ENCODE data around the gene C1RL. TPM values are rescaled to one million over a fixed set of nuclear protein-coding genes. Genes with fewer than 3 reads are reported as not detected.

C1RL gene
- total and polyA plus RNA-seq, 2 donors from 2014 or later = 25.2 to 147 TPM

DNA sequence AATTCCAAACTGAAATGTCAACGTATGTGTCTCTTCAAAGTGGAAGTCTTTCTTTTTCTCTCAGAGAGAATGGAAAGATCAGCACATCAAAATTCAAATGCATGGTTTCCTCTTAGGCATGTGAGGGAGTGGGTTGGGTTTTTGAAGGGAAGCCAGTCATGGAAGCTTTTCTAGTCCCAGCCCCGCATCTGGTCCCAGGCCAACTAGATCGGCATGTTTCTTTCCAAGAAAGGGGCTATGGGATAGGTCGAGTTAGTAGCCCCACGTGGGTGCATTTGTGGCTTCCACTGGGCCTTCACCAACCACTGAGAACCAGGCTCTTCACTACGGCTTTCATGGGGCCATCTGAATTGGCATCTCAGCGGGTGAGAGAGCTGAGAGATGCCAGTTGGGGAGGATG is 41.9 kb downstream of the C1RL start:
- H3K9ac ChIP-seq (ENCODE audit: low read length in 3 of 3) = no peak overlapping the region

DNA sequence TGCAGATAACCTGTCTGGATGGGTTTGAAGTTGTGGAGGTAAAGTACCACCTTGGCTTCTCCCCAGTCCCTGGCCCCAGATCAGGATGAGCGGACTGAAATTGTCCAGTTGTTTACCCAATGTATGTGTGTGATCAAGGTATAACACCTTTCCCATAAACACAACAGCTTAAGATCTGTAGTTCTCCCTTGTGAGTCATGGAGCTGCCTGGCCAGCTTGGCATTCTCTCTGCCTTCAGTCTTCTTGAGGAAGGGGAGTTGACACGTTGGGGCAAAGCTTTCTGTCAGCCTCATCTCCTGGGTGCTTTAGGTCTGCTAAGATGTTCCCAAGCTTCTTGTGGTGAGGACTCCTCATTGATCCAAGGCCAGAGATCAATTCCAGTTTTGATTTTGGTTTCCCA is 42.4 kb downstream of the C1RL start:
- TF ChIP-seq, protein P1, sequence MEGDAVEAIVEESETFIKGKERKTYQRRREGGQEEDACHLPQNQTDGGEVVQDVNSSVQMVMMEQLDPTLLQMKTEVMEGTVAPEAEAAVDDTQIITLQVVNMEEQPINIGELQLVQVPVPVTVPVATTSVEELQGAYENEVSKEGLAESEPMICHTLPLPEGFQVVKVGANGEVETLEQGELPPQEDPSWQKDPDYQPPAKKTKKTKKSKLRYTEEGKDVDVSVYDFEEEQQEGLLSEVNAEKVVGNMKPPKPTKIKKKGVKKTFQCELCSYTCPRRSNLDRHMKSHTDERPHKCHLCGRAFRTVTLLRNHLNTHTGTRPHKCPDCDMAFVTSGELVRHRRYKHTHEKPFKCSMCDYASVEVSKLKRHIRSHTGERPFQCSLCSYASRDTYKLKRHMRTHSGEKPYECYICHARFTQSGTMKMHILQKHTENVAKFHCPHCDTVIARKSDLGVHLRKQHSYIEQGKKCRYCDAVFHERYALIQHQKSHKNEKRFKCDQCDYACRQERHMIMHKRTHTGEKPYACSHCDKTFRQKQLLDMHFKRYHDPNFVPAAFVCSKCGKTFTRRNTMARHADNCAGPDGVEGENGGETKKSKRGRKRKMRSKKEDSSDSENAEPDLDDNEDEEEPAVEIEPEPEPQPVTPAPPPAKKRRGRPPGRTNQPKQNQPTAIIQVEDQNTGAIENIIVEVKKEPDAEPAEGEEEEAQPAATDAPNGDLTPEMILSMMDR (IDR thresholded peaks at IDR 0.05; ENCODE audit: borderline replicate concordance, extremely low read depth, insufficient read depth) = no peak
- FAIRE-seq (no peak), DNase-seq (no peak)
- Histone ChIP-seq H3K9ac (ENCODE audit: low read length in 3 of 3) (no peak overlapping the region), H3K4me3 (ENCODE audit: low read length in 3 of 3) (no peak overlapping the region), H3K9me3 (ENCODE audit: control insufficient read depth in 2 of 3, insufficient read depth in 1 of 3, low read length in 3 of 3) (no peaks in the 10 kb centered on the region), H3K4me1 (ENCODE audit: control insufficient read depth in 2 of 3, insufficient read depth in 2 of 3, low read depth in 1 of 3, low read length in 3 of 3) (no peaks in the 10 kb centered on the region), H3K27me3 (ENCODE audit: control insufficient read depth, insufficient read depth, low read length) (no peaks in the 10 kb centered on the region), H3K36me3 (ENCODE audit: control insufficient read depth in 2 of 3, insufficient read depth in 3 of 3, low read length in 3 of 3) (peaks cover 0 to 2% (median 0%) of the 10 kb centered on the region in 3 donors), H3K27ac (ENCODE audit: low read depth in 2 of 2, low read length in 2 of 2) (no peak overlapping the region)
- intact Hi-C loops (cut with DNase I) = no loop called here

More for the DNA sequence above, 41.9 kb downstream of the C1RL start:
- Histone ChIP-seq H3K4me3 (ENCODE audit: low read length in 3 of 3) (no peak overlapping the region), H3K4me1 (ENCODE audit: control insufficient read depth in 2 of 3, insufficient read depth in 2 of 3, low read depth in 1 of 3, low read length in 3 of 3) (no peaks in the 10 kb centered on the region), H3K27me3 (ENCODE audit: control insufficient read depth, insufficient read depth, low read length) (no peaks in the 10 kb centered on the region), H3K36me3 (ENCODE audit: control insufficient read depth in 2 of 3, insufficient read depth in 3 of 3, low read length in 3 of 3) (peaks cover 0 to 2% (median 0%) of the 10 kb centered on the region in 3 donors), H3K27ac (ENCODE audit: low read depth in 2 of 2, low read length in 2 of 2) (no peak overlapping the region), H3K9me3 (ENCODE audit: control insufficient read depth in 2 of 3, insufficient read depth in 1 of 3, low read length in 3 of 3) (no peaks in the 10 kb centered on the region)
- intact Hi-C loops (cut with DNase I) = no loop called here
- TF ChIP-seq, protein P1 (IDR thresholded peaks at IDR 0.05; ENCODE audit: borderline replicate concordance, extremely low read depth, insufficient read depth) = no peak
- DNase-seq = no peak
- FAIRE-seq = no peak

DNA sequence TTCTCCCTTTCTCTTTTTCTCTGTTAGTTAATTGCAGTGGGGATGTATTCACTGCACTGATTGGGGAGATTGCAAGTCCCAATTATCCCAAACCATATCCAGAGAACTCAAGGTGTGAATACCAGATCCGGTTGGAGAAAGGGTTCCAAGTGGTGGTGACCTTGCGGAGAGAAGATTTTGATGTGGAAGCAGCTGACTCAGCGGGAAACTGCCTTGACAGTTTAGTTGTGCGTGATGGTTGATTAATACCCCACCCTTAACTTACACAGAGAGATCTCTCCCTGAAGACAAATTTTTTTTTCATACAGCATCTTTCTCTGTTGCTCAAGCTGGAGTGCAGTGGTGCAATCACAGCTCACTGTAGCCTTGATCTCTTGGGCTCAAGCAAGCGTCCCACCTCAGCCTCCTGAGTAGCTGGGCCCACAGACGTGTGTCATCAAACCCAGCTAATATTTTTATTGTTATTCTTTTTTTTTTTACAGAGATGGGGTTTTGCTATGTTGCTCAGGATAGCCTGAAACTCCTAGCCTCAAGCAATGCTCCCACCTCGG is 43.9 kb downstream of the C1RL start:
- FAIRE-seq (no peak), DNase-seq (no peak)
- no peak overlapping the region for H3K9ac ChIP-seq (ENCODE audit: low read length in 3 of 3)
- H3K4me1 ChIP-seq (ENCODE audit: control insufficient read depth in 2 of 3, insufficient read depth in 2 of 3, low read depth in 1 of 3, low read length in 3 of 3) = no peaks in the 10 kb centered on the region
- H3K27me3 ChIP-seq (ENCODE audit: control insufficient read depth, insufficient read depth, low read length) = no peaks in the 10 kb centered on the region
- H3K36me3 ChIP-seq (ENCODE audit: control insufficient read depth in 2 of 3, insufficient read depth in 3 of 3, low read length in 3 of 3) = peaks cover 0 to 2% (median 0%) of the 10 kb centered on the region in 3 donors
- H3K27ac ChIP-seq (ENCODE audit: low read depth in 2 of 2, low read length in 2 of 2) = no peak overlapping the region
- no peak overlapping the region for H3K4me3 ChIP-seq (ENCODE audit: low read length in 3 of 3)
- intact Hi-C loops (cut with DNase I) = no loop called here
- no peaks in the 10 kb centered on the region for H3K9me3 ChIP-seq (ENCODE audit: control insufficient read depth in 2 of 3, insufficient read depth in 1 of 3, low read length in 3 of 3)
- TF ChIP-seq, protein P1 (IDR thresholded peaks at IDR 0.05; ENCODE audit: borderline replicate concordance, extremely low read depth, insufficient read depth) = no peak

DNA sequence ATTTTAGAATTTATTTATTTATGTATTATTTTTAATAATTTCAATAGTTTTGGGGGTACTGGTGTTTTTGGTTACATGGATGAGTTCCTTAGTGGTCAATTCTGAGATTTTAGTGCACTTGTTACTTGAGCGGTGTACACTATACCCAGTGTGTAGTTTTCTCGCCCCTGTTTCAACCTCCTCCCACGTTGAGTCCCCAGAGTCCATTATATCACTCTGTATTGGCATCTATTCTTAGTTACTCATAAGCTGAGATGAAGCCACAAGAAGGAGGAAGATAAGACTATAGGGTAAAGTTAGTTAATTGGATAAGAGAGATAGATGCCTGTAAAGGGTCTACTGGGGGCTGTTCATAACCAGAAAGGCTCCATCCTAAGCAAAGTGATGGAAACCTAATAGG is 44.5 kb downstream of the C1RL start:
- no peak overlapping the region for H3K9ac ChIP-seq (ENCODE audit: low read length in 3 of 3)
- no peak overlapping the region for H3K4me3 ChIP-seq (ENCODE audit: low read length in 3 of 3)
- no peaks in the 10 kb centered on the region for H3K9me3 ChIP-seq (ENCODE audit: control insufficient read depth in 2 of 3, insufficient read depth in 1 of 3, low read length in 3 of 3)

More for the DNA sequence above, 44.5 kb downstream of the C1RL start:
- TF ChIP-seq, protein P1 (IDR thresholded peaks at IDR 0.05; ENCODE audit: borderline replicate concordance, extremely low read depth, insufficient read depth) = no peak
- no peak for FAIRE-seq
- intact Hi-C loops (cut with DNase I) = no loop called here
- peaks cover 0 to 2% (median 0%) of the 10 kb centered on the region in 3 donors for H3K36me3 ChIP-seq (ENCODE audit: control insufficient read depth in 2 of 3, insufficient read depth in 3 of 3, low read length in 3 of 3)
- no peak overlapping the region for H3K27ac ChIP-seq (ENCODE audit: low read depth in 2 of 2, low read length in 2 of 2)
- no peak for DNase-seq
- H3K4me1 ChIP-seq (ENCODE audit: control insufficient read depth in 2 of 3, insufficient read depth in 2 of 3, low read depth in 1 of 3, low read length in 3 of 3) = no peaks in the 10 kb centered on the region
- no peaks in the 10 kb centered on the region for H3K27me3 ChIP-seq (ENCODE audit: control insufficient read depth, insufficient read depth, low read length)

Data from kidney (tissue), 14 donors.